Hepatocyte (in vitro differentiated cells): ENCODE results near the gene TYROBP. TPM values are rescaled to one million over a fixed set of nuclear protein-coding genes. Genes with fewer than 3 reads are reported as not detected.

Source experiments
- DNase-seq: peaks from one replicate; pipeline ENCODE4 v3.0.0-alpha.2; 2016; ENCODE audit warnings: low spot score
- H2AFZ ChIP-seq: fragments of 200-600 bp; sonication (generic); 2 replicates; pipeline ENCODE4 v1.6.0; 2016; ENCODE audit warnings: antibody characterized with exemption, mild to moderate bottlenecking
- H3K27ac ChIP-seq: fragments of 200-600 bp; sonication (generic); 2 replicates; pipeline ENCODE4 v1.5.1; 2016; ENCODE audit warnings: mild to moderate bottlenecking
- H3K27me3 ChIP-seq: fragments of 200-600 bp; sonication (generic); 2 replicates; pipeline ENCODE4 v1.6.1; 2016
- H3K36me3 ChIP-seq: fragments of 200-600 bp; sonication (generic); replicated peaks from 2 replicates; pipeline ENCODE4 v1.5.1; 2016; ENCODE audit warnings: low read depth; ENCODE audit not compliant: insufficient read depth
- H3K4me1 ChIP-seq: fragments of 200-600 bp; sonication (generic); 2 replicates; pipeline ENCODE4 v1.5.1; 2016; ENCODE audit warnings: mild to moderate bottlenecking, moderate library complexity; ENCODE audit not compliant: insufficient read depth
- H3K4me2 ChIP-seq: fragments of 200-600 bp; sonication (generic); 2 replicates; pipeline ENCODE4 v1.6.0; 2016
- H3K4me3 ChIP-seq: fragments of 200-600 bp; sonication (generic); 2 replicates; pipeline ENCODE4 v1.5.1; 2016; ENCODE audit warnings: mild to moderate bottlenecking
- H3K79me2 ChIP-seq: fragments of 200-600 bp; sonication (generic); 2 replicates; pipeline ENCODE4 v1.6.0; 2017; ENCODE audit warnings: mild to moderate bottlenecking
- H3K9me2 ChIP-seq: fragments of 200-600 bp; sonication (generic); replicated peaks from 2 replicates; pipeline ENCODE4 v1.6.0; 2017; ENCODE audit warnings: mild to moderate bottlenecking; ENCODE audit not compliant: insufficient read depth
- H3K9me3 ChIP-seq: fragments of 200-600 bp; sonication (generic); 2 replicates; pipeline ENCODE4 v1.5.1; 2016; ENCODE audit warnings: low read depth, mild to moderate bottlenecking
- H4K20me1 ChIP-seq: fragments of 200-600 bp; sonication (generic); 2 replicates; pipeline ENCODE4 v1.6.0; 2016; ENCODE audit warnings: mild to moderate bottlenecking; ENCODE audit not compliant: insufficient read depth, poor library complexity, severe bottlenecking
- EZH2 ChIP-seq: fragments of 200-600 bp; sonication (generic); IDR thresholded peaks from 2 replicates; pipeline ENCODE4 v1.6.1; 2016; ENCODE audit warnings: antibody characterized with exemption, mild to moderate bottlenecking, borderline replicate concordance
- EZH2phosphoT487 ChIP-seq: fragments of 200-600 bp; sonication (generic); IDR thresholded peaks from one replicate; pipeline ENCODE4 v1.6.1; 2018; ENCODE audit warnings: antibody characterized with exemption, mild to moderate bottlenecking, low read depth, moderate library complexity; ENCODE audit not compliant: unreplicated experiment, severe bottlenecking
- whole genome bisulfite sequencing: methylation state at CpG from one replicate; pipeline ENCODE4 v1.1.6; 2016; ENCODE audit warnings: low lambda C conversion rate; ENCODE audit errors: missing lambda C conversion rate; 5-methylcytosine and 5-hydroxymethylcytosine counted together
- polyA plus RNA-seq: library from polyadenylated mRNA; unstranded; fragments of >200 nt; fragmentation: Nextera tagmentation; extraction: Ambion mirVana; gene quantifications from 2 replicates; pipeline ENCODE4 v1.2.1, GENCODE V29; 2016
- total RNA-seq: library from RNA; depleted of rRNA; stranded (reverse); fragments of >200 nt; gene quantifications from 2 replicates; pipeline ENCODE4 v1.2.3, GENCODE V29; 2014
- TF ChIP-seq, protein P1 (sequence below): fragments of 200-600 bp; sonication (generic); IDR thresholded peaks from 2 replicates; pipeline ENCODE4 v1.5.1; 2016; ENCODE audit warnings: antibody characterized with exemption, mild to moderate bottlenecking; ENCODE audit not compliant: poor library complexity

The TYROBP gene
- total and polyA plus RNA-seq, 2 experiments from 2014 or later: 4.9 to 5.9 TPM

DNA sequence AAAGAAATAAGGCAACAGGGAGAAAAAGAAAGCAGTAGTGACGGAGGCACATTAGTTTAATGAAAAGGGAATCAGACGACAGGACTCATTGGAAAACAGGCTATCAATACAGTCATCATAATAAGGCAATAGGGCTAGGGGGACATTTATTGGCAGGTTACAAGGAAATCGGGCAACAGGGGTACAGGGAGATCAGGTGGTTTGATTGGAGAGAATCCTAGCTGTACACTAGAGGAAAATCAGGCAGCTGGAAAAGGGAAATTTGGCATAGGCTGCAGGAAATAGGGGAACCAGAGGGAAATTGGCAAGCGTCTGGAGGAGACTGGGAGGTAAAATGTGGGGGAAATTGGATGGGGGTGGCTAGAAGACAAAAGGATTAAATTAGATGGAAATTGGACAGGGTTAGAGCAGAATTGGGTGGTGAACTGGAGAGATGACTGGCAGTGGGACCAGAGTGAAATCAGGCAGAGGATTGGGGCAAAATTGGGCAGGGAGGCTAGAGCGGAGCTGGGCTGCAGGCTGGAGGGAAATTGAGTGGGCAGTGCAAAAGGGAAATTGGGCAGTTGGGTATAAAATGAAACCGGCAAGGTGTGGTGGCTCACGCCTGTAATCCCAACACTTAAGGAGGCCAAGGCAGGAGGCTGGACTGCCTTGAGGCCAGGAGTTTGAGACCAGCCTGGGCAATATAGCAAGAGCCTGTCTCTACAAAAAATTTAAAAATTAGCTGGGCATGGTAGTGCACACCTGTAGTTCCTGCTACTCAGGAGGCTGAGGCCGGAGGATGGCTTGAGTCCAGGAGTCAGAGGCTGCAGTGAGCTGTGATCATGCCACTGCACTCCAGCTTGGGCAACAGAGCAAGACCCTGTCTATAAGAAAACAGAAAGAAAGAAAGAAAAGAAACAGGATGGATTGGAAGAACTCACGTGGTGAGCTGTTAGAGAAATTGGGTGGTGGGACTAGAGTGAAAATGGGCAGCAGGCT is 35.5 kb upstream of the TYROBP start:
- Histone ChIP-seq H3K27ac (no peak overlapping the region), H3K79me2 (no peaks in the 10 kb centered on the region), H3K36me3 (no peaks in the 10 kb centered on the region), H3K9me3 (no peaks in the 10 kb centered on the region), H3K27me3 (no peaks in the 10 kb centered on the region), H3K4me2 (no peak overlapping the region), H3K9me2 (no peaks in the 10 kb centered on the region), H3K4me1 (no peaks in the 10 kb centered on the region), H2AFZ (no peak overlapping the region), H4K20me1 (no peaks in the 10 kb centered on the region), H3K4me3 (no peak overlapping the region)
- 95% methylated on average over 9 of the region's 9 CpGs for WGBS
- DNase-seq: no peak
- TF ChIP-seq, protein P1, sequence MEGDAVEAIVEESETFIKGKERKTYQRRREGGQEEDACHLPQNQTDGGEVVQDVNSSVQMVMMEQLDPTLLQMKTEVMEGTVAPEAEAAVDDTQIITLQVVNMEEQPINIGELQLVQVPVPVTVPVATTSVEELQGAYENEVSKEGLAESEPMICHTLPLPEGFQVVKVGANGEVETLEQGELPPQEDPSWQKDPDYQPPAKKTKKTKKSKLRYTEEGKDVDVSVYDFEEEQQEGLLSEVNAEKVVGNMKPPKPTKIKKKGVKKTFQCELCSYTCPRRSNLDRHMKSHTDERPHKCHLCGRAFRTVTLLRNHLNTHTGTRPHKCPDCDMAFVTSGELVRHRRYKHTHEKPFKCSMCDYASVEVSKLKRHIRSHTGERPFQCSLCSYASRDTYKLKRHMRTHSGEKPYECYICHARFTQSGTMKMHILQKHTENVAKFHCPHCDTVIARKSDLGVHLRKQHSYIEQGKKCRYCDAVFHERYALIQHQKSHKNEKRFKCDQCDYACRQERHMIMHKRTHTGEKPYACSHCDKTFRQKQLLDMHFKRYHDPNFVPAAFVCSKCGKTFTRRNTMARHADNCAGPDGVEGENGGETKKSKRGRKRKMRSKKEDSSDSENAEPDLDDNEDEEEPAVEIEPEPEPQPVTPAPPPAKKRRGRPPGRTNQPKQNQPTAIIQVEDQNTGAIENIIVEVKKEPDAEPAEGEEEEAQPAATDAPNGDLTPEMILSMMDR: no peak
- TF ChIP-seq EZH2 (no peak), EZH2phosphoT487 (no peak)

DNA sequence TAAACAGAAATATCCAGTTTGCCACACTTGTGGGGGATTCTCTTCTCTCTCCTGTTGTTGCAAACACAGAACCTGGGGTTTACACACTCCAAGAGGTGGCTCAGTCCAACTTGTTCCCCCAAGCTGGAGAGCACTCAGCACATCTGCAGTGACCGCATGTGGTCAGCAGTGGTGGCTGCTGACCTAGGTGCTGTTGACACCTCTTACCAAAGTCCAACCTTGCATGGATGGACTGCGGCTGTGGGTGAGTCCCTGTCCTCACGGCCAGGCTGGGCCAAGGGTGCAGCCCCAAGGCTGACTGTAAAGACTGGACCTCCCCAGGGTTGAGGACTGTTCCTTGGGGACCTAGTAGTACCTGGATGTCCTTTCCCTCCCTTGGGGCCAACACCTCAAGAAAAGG is 34.1 kb upstream of the TYROBP start:
- Histone ChIP-seq H3K27me3 (no peaks in the 10 kb centered on the region), H2AFZ (no peak overlapping the region), H3K4me3 (no peak overlapping the region), H3K9me2 (no peaks in the 10 kb centered on the region), H3K36me3 (no peaks in the 10 kb centered on the region), H3K4me2 (no peak overlapping the region), H3K27ac (no peak overlapping the region), H4K20me1 (no peaks in the 10 kb centered on the region), H3K4me1 (no peaks in the 10 kb centered on the region), H3K9me3 (no peaks in the 10 kb centered on the region), H3K79me2 (no peaks in the 10 kb centered on the region)
- 89% methylated on average over 3 of the region's 3 CpGs for WGBS
- TF ChIP-seq, protein P1: no peak
- TF ChIP-seq EZH2: no peak
- TF ChIP-seq EZH2phosphoT487: no peak
- DNase-seq: no peak

DNA sequence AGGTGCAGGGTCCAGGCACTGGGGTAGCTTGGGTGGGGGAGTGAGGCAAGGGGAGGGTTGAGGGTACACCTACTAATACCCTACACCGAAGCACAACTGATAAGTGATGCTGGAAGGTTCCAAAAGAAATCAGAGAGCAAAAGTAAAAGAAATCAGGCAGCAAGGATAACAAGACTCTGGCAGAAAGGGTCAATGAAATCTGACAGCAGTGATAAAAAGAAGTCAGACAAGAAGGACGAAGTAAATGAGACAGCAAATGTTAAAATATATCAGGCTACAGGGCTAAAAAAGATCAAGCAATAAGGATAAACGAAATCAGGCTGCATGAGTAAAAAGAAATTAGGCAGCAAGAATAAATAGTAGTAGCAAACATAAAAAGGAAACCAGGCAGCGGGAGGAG is 32.7 kb upstream of the TYROBP start:
- Histone ChIP-seq H3K36me3 (no peaks in the 10 kb centered on the region), H3K4me2 (no peak overlapping the region), H3K79me2 (peaks cover 9% of the 10 kb centered on the region), H4K20me1 (no peaks in the 10 kb centered on the region), H3K4me3 (no peak overlapping the region), H3K4me1 (no peaks in the 10 kb centered on the region), H3K9me3 (no peaks in the 10 kb centered on the region), H3K27me3 (no peaks in the 10 kb centered on the region), H3K9me2 (no peaks in the 10 kb centered on the region), H2AFZ (no peak overlapping the region), H3K27ac (no peak overlapping the region)
- no peak for TF ChIP-seq EZH2
- WGBS: 61% methylated on average over 4 of the region's 4 CpGs
- DNase-seq: no peak

DNA sequence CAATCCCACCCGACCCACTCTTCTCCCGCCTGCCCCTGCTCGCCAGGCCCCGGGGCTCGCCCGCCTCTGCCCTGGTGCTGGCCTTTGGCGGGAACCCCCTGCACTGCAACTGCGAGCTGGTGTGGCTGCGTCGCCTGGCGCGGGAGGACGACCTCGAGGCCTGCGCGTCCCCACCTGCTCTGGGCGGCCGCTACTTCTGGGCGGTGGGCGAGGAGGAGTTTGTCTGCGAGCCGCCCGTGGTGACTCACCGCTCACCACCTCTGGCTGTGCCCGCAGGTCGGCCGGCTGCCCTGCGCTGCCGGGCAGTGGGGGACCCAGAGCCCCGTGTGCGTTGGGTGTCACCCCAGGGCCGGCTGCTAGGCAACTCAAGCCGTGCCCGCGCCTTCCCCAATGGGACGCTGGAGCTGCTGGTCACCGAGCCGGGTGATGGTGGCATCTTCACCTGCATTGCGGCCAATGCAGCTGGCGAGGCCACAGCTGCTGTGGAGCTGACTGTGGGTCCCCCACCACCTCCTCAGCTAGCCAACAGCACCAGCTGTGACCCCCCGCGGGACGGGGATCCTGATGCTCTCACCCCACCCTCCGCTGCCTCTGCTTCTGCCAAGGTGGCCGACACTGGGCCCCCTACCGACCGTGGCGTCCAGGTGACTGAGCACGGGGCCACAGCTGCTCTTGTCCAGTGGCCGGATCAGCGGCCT is 32.1 kb upstream of the TYROBP start:
- TF ChIP-seq, protein P1: no peak
- TF ChIP-seq EZH2phosphoT487 (no peak), EZH2 (no peak)
- H3K36me3 ChIP-seq: no peaks in the 10 kb centered on the region
- H3K9me3 ChIP-seq: no peaks in the 10 kb centered on the region
- 97% methylated on average over 36 of the region's 51 CpGs for WGBS
- no peak for DNase-seq
- no peaks in the 10 kb centered on the region for H3K9me2 ChIP-seq
- no peak overlapping the region for H3K4me3 ChIP-seq
- H2AFZ ChIP-seq: no peak overlapping the region
- H4K20me1 ChIP-seq: no peaks in the 10 kb centered on the region
- H3K79me2 ChIP-seq: peaks cover 16% of the 10 kb centered on the region
- no peaks in the 10 kb centered on the region for H3K27me3 ChIP-seq
- no peak overlapping the region for H3K27ac ChIP-seq
- H3K4me1 ChIP-seq: peaks cover 4% of the 10 kb centered on the region
- no peak overlapping the region for H3K4me2 ChIP-seq
